Nephron (organoid): Measurements from ENCODE around the gene ATRNL1.
A peak's percentile ranks its signal among the peaks of the same experiment; 100 is the strongest.

Source experiments
- H3K27ac Mint-ChIP-seq, 3 experiments: 2 replicates each; pipeline ENCODE4 v1.8.0; 2020; ENCODE audit warnings: mixed read lengths in 3 of 3, mild to moderate bottlenecking in 2 of 3, moderate library complexity in 1 of 3
- H3K27me3 Mint-ChIP-seq: 2 replicates; pipeline ENCODE4 v1.8.0; 2021; ENCODE audit warnings: low read depth, mild to moderate bottlenecking, moderate library complexity, mixed read lengths
- H3K36me3 Mint-ChIP-seq: 2 replicates; pipeline ENCODE4 v1.8.0; 2020; ENCODE audit warnings: low read depth, mixed read lengths
- H3K4me1 Mint-ChIP-seq: 2 replicates; pipeline ENCODE4 v1.8.0; 2020; ENCODE audit warnings: mixed read lengths
- H3K4me3 Mint-ChIP-seq, 3 experiments: 2 replicates each; pipeline ENCODE4 v1.8.0; 2020; ENCODE audit warnings: mild to moderate bottlenecking in 3 of 3, mixed read lengths in 3 of 3, moderate library complexity in 2 of 3
- H3K9me3 Mint-ChIP-seq: 2 replicates; pipeline ENCODE4 v1.8.0; 2020; ENCODE audit warnings: mixed read lengths
- CTCF ChIP-seq, 3 experiments: fragments of 200-600 bp; sonication (generic); IDR thresholded peaks; one replicate each; pipeline ENCODE4 v1.5.0; 2021; ENCODE audit warnings: antibody characterized with exemption in 3 of 3; ENCODE audit not compliant: unreplicated experiment in 3 of 3

The ATRNL1 gene

GRCh38 chr10:115066528-115066927 lies 26.6 kb upstream of the ATRNL1 start:
- Mint-ChIP-seq H3K27me3 (no peaks in the 10 kb centered on the region), H3K4me1 (peaks cover 8% of the 10 kb centered on the region), H3K36me3 (no peaks in the 10 kb centered on the region), H3K9me3 (no peaks in the 10 kb centered on the region), H3K27ac (no peak overlapping the region), H3K4me3 (no peak overlapping the region)
- TF ChIP-seq CTCF (IDR thresholded peaks at IDR 0.05; ENCODE audit: unreplicated experiment in 3 of 3), result no peak

DNA sequence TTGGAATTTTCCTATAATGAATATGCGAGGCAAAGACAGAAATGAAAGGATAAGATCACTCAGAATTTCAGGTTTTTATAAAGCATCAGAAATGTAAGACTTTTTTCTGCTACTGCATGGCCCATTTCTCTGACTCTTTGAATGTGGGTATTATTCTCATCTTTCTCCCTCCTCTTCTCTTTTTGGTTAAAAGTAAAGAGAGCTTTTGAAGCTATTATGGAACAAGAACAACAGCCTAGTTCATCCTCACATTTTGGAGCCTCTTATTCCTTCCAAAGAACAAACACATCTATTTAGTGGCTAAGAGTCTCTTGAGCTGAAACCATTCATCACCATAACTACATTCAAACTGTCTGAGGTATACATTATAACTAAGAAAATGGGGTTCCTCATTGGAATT lies 19.4 kb upstream of the ATRNL1 start:
- Mint-ChIP-seq H3K27ac (no peak overlapping the region), H3K36me3 (no peaks in the 10 kb centered on the region), H3K9me3 (peaks cover 5% of the 10 kb centered on the region), H3K27me3 (no peaks in the 10 kb centered on the region), H3K4me1 (no peaks in the 10 kb centered on the region), H3K4me3 (no peak overlapping the region)
- no peak for TF ChIP-seq CTCF (IDR thresholded peaks at IDR 0.05; ENCODE audit: unreplicated experiment in 3 of 3)

- H3K27me3 Mint-ChIP-seq, result no peaks in the 10 kb centered on the region
- H3K27ac Mint-ChIP-seq, result peak overlapping the region in 1 of 3 experiments; percentile 18
- peaks cover 20% of the 10 kb centered on the region for H3K9me3 Mint-ChIP-seq
- no peak overlapping the region for H3K4me3 Mint-ChIP-seq
- H3K4me1 Mint-ChIP-seq, result peaks cover 17% of the 10 kb centered on the region
- H3K36me3 Mint-ChIP-seq, result peaks cover 12% of the 10 kb centered on the region
- TF ChIP-seq CTCF (IDR thresholded peaks at IDR 0.05; ENCODE audit: unreplicated experiment in 3 of 3), result no peak
Observed at GRCh38 chr10:115082506-115082905, 10.7 kb upstream of the ATRNL1 start.

DNA sequence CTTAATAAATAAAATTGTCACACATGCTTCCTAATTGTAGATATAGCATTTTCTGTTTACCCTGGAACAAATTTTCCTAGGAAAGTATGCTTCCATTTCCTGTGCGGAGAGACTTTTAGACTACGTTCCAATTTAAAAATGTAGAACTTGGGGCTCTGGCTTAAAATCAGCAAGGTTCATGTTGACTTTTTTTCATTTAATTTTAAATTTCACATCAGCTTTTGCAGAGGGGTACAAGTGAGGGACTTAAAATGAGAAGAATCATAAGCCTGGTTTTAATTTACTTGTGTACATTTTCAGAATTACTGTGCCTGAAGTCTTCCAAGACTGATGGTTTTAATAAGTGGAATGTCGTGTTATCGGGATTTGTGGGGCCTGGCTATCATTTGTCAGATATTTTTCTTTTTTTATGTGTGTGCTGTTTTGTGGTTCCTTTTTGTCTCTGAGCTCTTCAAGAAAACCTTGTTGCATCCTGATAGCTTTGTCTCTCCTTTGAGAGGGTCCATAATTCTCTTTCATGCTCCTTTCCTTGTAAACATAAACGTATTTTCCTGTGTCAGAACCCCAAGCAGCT lies 8.8 kb upstream of the ATRNL1 start:
- H3K27ac Mint-ChIP-seq, result peak overlapping the region; percentile 40 to 79 (median 59)
- peaks cover 17% of the 10 kb centered on the region for H3K4me1 Mint-ChIP-seq
- H3K9me3 Mint-ChIP-seq, result peaks cover 17% of the 10 kb centered on the region
- H3K4me3 Mint-ChIP-seq, result no peak overlapping the region
- no peak for TF ChIP-seq CTCF (IDR thresholded peaks at IDR 0.05; ENCODE audit: unreplicated experiment in 3 of 3)
- H3K27me3 Mint-ChIP-seq, result no peaks in the 10 kb centered on the region
- H3K36me3 Mint-ChIP-seq, result peaks cover 9% of the 10 kb centered on the region

DNA sequence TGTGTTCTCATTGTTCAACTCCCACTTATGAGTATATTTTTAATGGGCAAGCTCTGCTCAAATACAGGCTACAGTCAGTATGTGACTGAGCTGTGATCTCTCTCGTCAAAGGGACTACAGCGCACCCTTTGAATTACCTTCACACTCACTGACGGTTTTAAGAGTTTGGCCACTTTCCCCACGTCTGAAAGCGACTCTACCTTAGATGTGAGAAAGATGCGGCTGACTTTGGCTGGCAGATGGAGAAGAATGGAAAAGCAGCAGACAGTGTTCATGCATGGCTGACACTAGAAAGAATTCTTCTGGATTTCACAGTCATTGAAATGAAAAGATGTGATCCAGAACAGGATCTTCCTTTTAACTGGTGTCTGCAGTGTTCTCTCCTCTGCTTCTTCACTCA lies 2.0 kb upstream of the ATRNL1 start:
- TF ChIP-seq CTCF (IDR thresholded peaks at IDR 0.05; ENCODE audit: unreplicated experiment in 3 of 3), result no peak
- Mint-ChIP-seq H3K9me3 (peaks cover 11% of the 10 kb centered on the region), H3K4me1 (peaks cover 31% of the 10 kb centered on the region), H3K27ac (peak overlapping the region; percentile 96 to 100 (median 99)), H3K27me3 (peaks cover 22% of the 10 kb centered on the region), H3K4me3 (peak overlapping the region; percentile 95 to 98 (median 97)), H3K36me3 (peaks cover 3% of the 10 kb centered on the region)

- Mint-ChIP-seq H3K9me3 (peaks cover 5% of the 10 kb centered on the region), H3K27ac (peak overlapping the region; percentile 96 to 100 (median 99)), H3K4me1 (peaks cover 31% of the 10 kb centered on the region), H3K36me3 (no peaks in the 10 kb centered on the region), H3K4me3 (peak overlapping the region; percentile 95 to 98 (median 97)), H3K27me3 (peaks cover 22% of the 10 kb centered on the region)
- no peak for TF ChIP-seq CTCF (IDR thresholded peaks at IDR 0.05; ENCODE audit: unreplicated experiment in 3 of 3)
Observed at GRCh38 chr10:115092258-115092554, 959 bp upstream of the ATRNL1 start.
